ENCODE results near the gene DNAJC8. TPM values are rescaled to one million over a fixed set of nuclear protein-coding genes. Genes with fewer than 3 reads are reported as not detected.

Gene DNAJC8
- total RNA-seq, 1 donor from 2014 or later = 90.2 TPM

- H3K27ac Mint-ChIP-seq = peak overlapping the region; percentile 92
- peak overlapping the region; percentile 73 for H3K4me3 Mint-ChIP-seq
- no peaks in the 10 kb centered on the region for H3K27me3 Mint-ChIP-seq
- no peak for DNase-seq (ENCODE audit: extremely low spot score, unreplicated experiment)
- peaks cover 23% of the 10 kb centered on the region for H3K4me1 Mint-ChIP-seq (ENCODE audit: unreplicated experiment)
- no peaks in the 10 kb centered on the region for H3K36me3 Mint-ChIP-seq
- no peak for TF ChIP-seq CTCF (conservative IDR thresholded peaks at IDR 0.05)
- H3K9me3 Mint-ChIP-seq = no peaks in the 10 kb centered on the region
These were observed 16.4 kb upstream of the DNAJC8 start for GRCh38 chr1:28249013-28249865.

GRCh38 chr1:28248273-28249012, 15.6 kb upstream of the DNAJC8 start:
- Mint-ChIP-seq H3K9me3 (no peaks in the 10 kb centered on the region), H3K36me3 (no peaks in the 10 kb centered on the region), H3K27me3 (no peaks in the 10 kb centered on the region), H3K27ac (peak overlapping the region; percentile 92), H3K4me3 (peak overlapping the region; percentile 73), H3K4me1 (ENCODE audit: unreplicated experiment) (peaks cover 28% of the 10 kb centered on the region)
- peak; percentile 80 for DNase-seq (ENCODE audit: extremely low spot score, unreplicated experiment)
- TF ChIP-seq CTCF (conservative IDR thresholded peaks at IDR 0.05) = peak; percentile 97

- no peak for DNase-seq (ENCODE audit: extremely low spot score, unreplicated experiment)
- Mint-ChIP-seq H3K36me3 (no peaks in the 10 kb centered on the region), H3K4me3 (peak overlapping the region; percentile 87), H3K27me3 (no peaks in the 10 kb centered on the region), H3K4me1 (ENCODE audit: unreplicated experiment) (peaks cover 28% of the 10 kb centered on the region), H3K27ac (peak overlapping the region; percentile 92), H3K9me3 (no peaks in the 10 kb centered on the region)
- no peak for TF ChIP-seq CTCF (conservative IDR thresholded peaks at IDR 0.05)
These were observed 14.9 kb upstream of the DNAJC8 start for GRCh38 chr1:28247612-28248272.

GRCh38 chr1:28246427-28246832, 13.6 kb upstream of the DNAJC8 start:
- peak overlapping the region; percentile 87 for H3K4me3 Mint-ChIP-seq
- H3K27me3 Mint-ChIP-seq = no peaks in the 10 kb centered on the region
- no peak for TF ChIP-seq CTCF (conservative IDR thresholded peaks at IDR 0.05)
- no peak for DNase-seq (ENCODE audit: extremely low spot score, unreplicated experiment)
- no peaks in the 10 kb centered on the region for H3K9me3 Mint-ChIP-seq
- H3K4me1 Mint-ChIP-seq (ENCODE audit: unreplicated experiment) = peaks cover 28% of the 10 kb centered on the region
- no peaks in the 10 kb centered on the region for H3K36me3 Mint-ChIP-seq
- peak overlapping the region; percentile 92 for H3K27ac Mint-ChIP-seq

- no peak overlapping the region for H3K27ac Mint-ChIP-seq
- no peaks in the 10 kb centered on the region for H3K36me3 Mint-ChIP-seq
- H3K4me1 Mint-ChIP-seq (ENCODE audit: unreplicated experiment) = peaks cover 28% of the 10 kb centered on the region
- no peak for DNase-seq (ENCODE audit: extremely low spot score, unreplicated experiment)
- peak overlapping the region; percentile 47 for H3K4me3 Mint-ChIP-seq
- H3K9me3 Mint-ChIP-seq = no peaks in the 10 kb centered on the region
- no peak for TF ChIP-seq CTCF (conservative IDR thresholded peaks at IDR 0.05)
- no peaks in the 10 kb centered on the region for H3K27me3 Mint-ChIP-seq
These were observed 11.9 kb upstream of the DNAJC8 start for GRCh38 chr1:28244549-28245251.

All from type B pancreatic cell (in vitro differentiated cells).